GM18505 (cell line): ENCODE measurements around the gene LYST.

Experiments
- ATAC-seq: cut with Tn5 transposase; IDR thresholded peaks from one replicate; pipeline ENCODE4 v1.9.1; 2021; ENCODE audit not compliant: unreplicated experiment
- POLR2A ChIP-seq: IDR thresholded peaks from 4 replicates; pipeline ENCODE4 v1.6.1; 2011; ENCODE audit warnings: borderline replicate concordance; ENCODE audit not compliant: insufficient read depth, insufficient read length; ENCODE audit errors: extremely low read depth

The LYST gene

DNA sequence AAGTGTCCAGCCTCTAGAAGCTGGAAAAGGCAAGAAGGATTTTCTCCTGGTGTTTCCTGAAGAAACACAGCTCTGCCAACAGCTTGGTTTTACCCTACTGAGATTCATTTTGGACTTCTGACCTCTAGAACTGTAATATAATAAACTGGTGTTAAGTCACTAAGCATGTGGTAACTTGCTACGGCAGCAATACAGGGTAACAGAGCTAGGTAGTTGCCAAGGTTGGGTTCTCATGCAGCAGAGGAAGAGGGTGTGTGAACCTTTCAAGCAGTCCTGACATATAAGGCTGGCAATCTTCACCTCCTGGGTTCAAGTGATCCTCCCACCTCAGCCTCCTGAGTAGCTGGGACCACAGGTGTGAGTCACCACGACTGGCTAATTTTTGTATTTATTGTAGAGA, 253.1 kb downstream of the LYST start:
- ATAC-seq, result no peak
- no peak for TF ChIP-seq POLR2A

GRCh38 chr1:235612761-235613160, 253.9 kb downstream of the LYST start:
- no peak for ATAC-seq
- no peak for TF ChIP-seq POLR2A
